Dedifferentiated amniotic fluid mesenchymal stem cell (primary cell): ENCODE data around the gene TDRD1.

Experiments
- DNase-seq: peaks from one replicate; pipeline ENCODE4 v3.0.0-alpha.2; 2016; ENCODE audit errors: extremely low spot score

The TDRD1 gene

GRCh38 chr10:114239117-114239993 lies 60.2 kb downstream of the TDRD1 start, which contains the start of gene VWA2:
Gene VWA2 (plus strand): TSS chr10:114239254. CDS start chr10:114248714, 9,460 bp downstream.
- DNase-seq, result no peak

GRCh38 chr10:114239994-114240345 lies 60.8 kb downstream of the TDRD1 start:
- DNase-seq, result no peak

- DNase-seq, result no peak
These were observed 63.1 kb downstream of the TDRD1 start for GRCh38 chr10:114242235-114242634.

- no peak for DNase-seq
These were observed 64.5 kb downstream of the TDRD1 start for GRCh38 chr10:114243661-114244060.

GRCh38 chr10:114244126-114244525 lies 65.0 kb downstream of the TDRD1 start:
- no peak for DNase-seq

- DNase-seq, result no peak
These were observed 66.1 kb downstream of the TDRD1 start for GRCh38 chr10:114245121-114245791.

- DNase-seq, result no peak
These were observed 67.6 kb downstream of the TDRD1 start for GRCh38 chr10:114246679-114247305.

GRCh38 chr10:114250236-114250635 lies 71.1 kb downstream of the TDRD1 start:
- no peak for DNase-seq

- DNase-seq, result no peak
These were observed 71.6 kb downstream of the TDRD1 start for GRCh38 chr10:114250716-114251115.

- DNase-seq, result no peak
These were observed 72.9 kb downstream of the TDRD1 start for GRCh38 chr10:114252092-114252491.

- no peak for DNase-seq
These were observed 73.7 kb downstream of the TDRD1 start for GRCh38 chr10:114252883-114253282.

GRCh38 chr10:114255227-114255626 lies 76.1 kb downstream of the TDRD1 start:
- no peak for DNase-seq

- no peak for DNase-seq
These were observed 77.0 kb downstream of the TDRD1 start for GRCh38 chr10:114256008-114256765.

- no peak for DNase-seq
These were observed 77.7 kb downstream of the TDRD1 start for GRCh38 chr10:114256822-114257221.

GRCh38 chr10:114257498-114257897 lies 78.3 kb downstream of the TDRD1 start:
- DNase-seq, result no peak

- no peak for DNase-seq
These were observed 79.2 kb downstream of the TDRD1 start for GRCh38 chr10:114258274-114258840.

- DNase-seq, result no peak
These were observed 80.7 kb downstream of the TDRD1 start for GRCh38 chr10:114259824-114260223.

- DNase-seq, result no peak
These were observed 81.2 kb downstream of the TDRD1 start for GRCh38 chr10:114260366-114260765.

- DNase-seq, result no peak
These were observed 81.9 kb downstream of the TDRD1 start for GRCh38 chr10:114261076-114261475.

GRCh38 chr10:114262496-114262895 lies 83.3 kb downstream of the TDRD1 start:
- DNase-seq, result no peak

- DNase-seq, result no peak
These were observed 86.4 kb downstream of the TDRD1 start for GRCh38 chr10:114265392-114266053.
